ENCODE results near the gene ZNF230. TPM values are rescaled to one million over a fixed set of nuclear protein-coding genes. Genes with fewer than 3 reads are reported as not detected.
A peak's percentile ranks its signal among the peaks of the same experiment; 100 is the strongest.

The ZNF230 gene
- polyA plus RNA-seq, 3 donors, result 1.0 to 3.9 (median 1.3) TPM

GRCh38 chr19:43983544-43983911, 19.2 kb upstream of the ZNF230 start:
- no CpG with 5 or more reads among the region's 2 CpGs for WGBS (ENCODE audit: insufficient coverage)
- Mint-ChIP-seq H3K4me3 (peak overlapping the region in 1 of 2 donors; percentile 35), H3K36me3 (peaks cover under 1 to 14% of the 10 kb centered on the region in 2 donors), H3K27ac (peak overlapping the region in 1 of 7 donors; percentile 78), H3K27me3 (ENCODE audit: low read depth in 3 of 3) (no peaks in the 10 kb centered on the region), H3K4me1 (peaks cover 11% of the 10 kb centered on the region), H3K9me3 (peaks cover 10 to 30% (median 15%) of the 10 kb centered on the region in 7 donors)
- Histone ChIP-seq H3K9me3 (replicated peaks in 1 of 2; ENCODE audit: control insufficient read depth in 1 of 2, insufficient read depth in 1 of 2, low read length in 2 of 2) (peaks cover 3 to 15% of the 10 kb centered on the region in 2 donors), H2AFZ (ENCODE audit: insufficient read depth, low read depth, low read length, poor library complexity, severe bottlenecking) (peak overlapping the region; percentile 92), H3K79me2 (ENCODE audit: insufficient read depth, low read length) (peaks cover 4% of the 10 kb centered on the region), H3K4me1 (ENCODE audit: control insufficient read depth in 1 of 2, insufficient read depth in 2 of 2, low read length in 2 of 2) (peaks cover 7 to 14% of the 10 kb centered on the region in 2 donors), H3K27ac (ENCODE audit: low read depth in 1 of 2, low read length in 2 of 2) (peak overlapping the region in 1 of 2 donors; percentile 85), H3K9ac (ENCODE audit: insufficient read depth, low read length, poor library complexity, severe bottlenecking) (no peak overlapping the region), H3K4me3 (replicated peaks in 1 of 3; ENCODE audit: low read depth in 2 of 3, low read length in 3 of 3) (peak overlapping the region; percentile 85 to 93 (median 88)), H3K27me3 (ENCODE audit: control insufficient read depth in 2 of 2, insufficient read depth in 2 of 2, low read length in 2 of 2) (no peaks in the 10 kb centered on the region), H4K20me1 (ENCODE audit: insufficient read depth, low read length) (no peaks in the 10 kb centered on the region), H3K4me2 (replicated peaks; ENCODE audit: extremely low read depth, low read length, poor library complexity, severe bottlenecking) (peak overlapping the region; percentile 92), H3K36me3 (replicated peaks in 1 of 2; ENCODE audit: control insufficient read depth in 1 of 2, insufficient read depth in 2 of 2, low read length in 2 of 2) (peaks cover 0 to 10% of the 10 kb centered on the region in 2 donors)
- intact Hi-C loops (cut with micrococcal nuclease), result no loop called here
- DNase-seq, result no peak
- no peak for TF ChIP-seq CTCF (IDR thresholded peaks at IDR 0.05)

GRCh38 chr19:43983912-43984686, 18.7 kb upstream of the ZNF230 start, which contains the start of gene ZNF155:
Gene ZNF155 (plus strand): TSS chr19:43984188. CDS start chr19:43988544, 4,356 bp downstream.
- H3K4me3 Mint-ChIP-seq, result peak within 1 kb of the TSS; percentile 97 to 98
- peak within 1 kb of the TSS; percentile 3 to 85 for H3K27ac ChIP-seq (ENCODE audit: low read depth in 1 of 2, low read length in 2 of 2)
- peaks cover 7 to 14% of the 10 kb centered on the region in 2 donors for H3K4me1 ChIP-seq (ENCODE audit: control insufficient read depth in 1 of 2, insufficient read depth in 2 of 2, low read length in 2 of 2)
- peak within 1 kb of the TSS; percentile 92 for H2AFZ ChIP-seq (ENCODE audit: insufficient read depth, low read depth, low read length, poor library complexity, severe bottlenecking)
- H3K9ac ChIP-seq (ENCODE audit: insufficient read depth, low read length, poor library complexity, severe bottlenecking), result peak within 1 kb of the TSS; percentile 72
- H3K9me3 ChIP-seq (replicated peaks in 1 of 2; ENCODE audit: control insufficient read depth in 1 of 2, insufficient read depth in 1 of 2, low read length in 2 of 2), result peaks cover 3 to 16% of the 10 kb centered on the region in 2 donors
- TF ChIP-seq CTCF (IDR thresholded peaks at IDR 0.05), result no peak
- H3K9me3 Mint-ChIP-seq, result peaks cover 15 to 25% (median 17%) of the 10 kb centered on the region in 7 donors
- intact Hi-C loops (cut with micrococcal nuclease), result no loop called here
- H3K27ac Mint-ChIP-seq, result peak within 1 kb of the TSS; percentile 78 to 96 (median 90)
- peaks cover 6 to 19% of the 10 kb centered on the region in 2 donors for H3K36me3 Mint-ChIP-seq
- peaks cover 11% of the 10 kb centered on the region for H3K4me1 Mint-ChIP-seq
- DNase-seq, result peak; percentile 74 to 84 (median 83)
- H4K20me1 ChIP-seq (ENCODE audit: insufficient read depth, low read length), result no peaks in the 10 kb centered on the region
- no peaks in the 10 kb centered on the region for H3K27me3 ChIP-seq (ENCODE audit: control insufficient read depth in 2 of 2, insufficient read depth in 2 of 2, low read length in 2 of 2)
- H3K36me3 ChIP-seq (replicated peaks in 1 of 2; ENCODE audit: control insufficient read depth in 1 of 2, insufficient read depth in 2 of 2, low read length in 2 of 2), result peaks cover 3 to 15% of the 10 kb centered on the region in 2 donors
- H3K79me2 ChIP-seq (ENCODE audit: insufficient read depth, low read length), result peaks cover 4% of the 10 kb centered on the region
- H3K4me3 ChIP-seq (replicated peaks in 1 of 3; ENCODE audit: low read depth in 2 of 3, low read length in 3 of 3), result peak within 1 kb of the TSS; percentile 85 to 93 (median 88)
- peak within 1 kb of the TSS; percentile 92 for H3K4me2 ChIP-seq (replicated peaks; ENCODE audit: extremely low read depth, low read length, poor library complexity, severe bottlenecking)
- 0% methylated on average over 26 of the region's 40 CpGs for WGBS (ENCODE audit: insufficient coverage)
- no peaks in the 10 kb centered on the region for H3K27me3 Mint-ChIP-seq (ENCODE audit: low read depth in 3 of 3)
